HG02973 (cell line): Measurements from ENCODE around the gene KIN.
"Not testable (repeated sequence)": the region's sequence is repeated elsewhere in the genome, so short reads cannot be mapped to it uniquely, and the experiment has no call there.

ENCODE experiments used
- ATAC-seq: cut with Tn5 transposase; IDR thresholded peaks from one replicate; pipeline ENCODE4 v1.9.1; 2021; ENCODE audit warnings: moderate library complexity; ENCODE audit not compliant: unreplicated experiment

KIN gene

GRCh38 chr10:7738536-7739407 lies 49.0 kb downstream of the KIN start:
- no peak for ATAC-seq

GRCh38 chr10:7734821-7735220 lies 53.0 kb downstream of the KIN start:
- no peak for ATAC-seq

DNA sequence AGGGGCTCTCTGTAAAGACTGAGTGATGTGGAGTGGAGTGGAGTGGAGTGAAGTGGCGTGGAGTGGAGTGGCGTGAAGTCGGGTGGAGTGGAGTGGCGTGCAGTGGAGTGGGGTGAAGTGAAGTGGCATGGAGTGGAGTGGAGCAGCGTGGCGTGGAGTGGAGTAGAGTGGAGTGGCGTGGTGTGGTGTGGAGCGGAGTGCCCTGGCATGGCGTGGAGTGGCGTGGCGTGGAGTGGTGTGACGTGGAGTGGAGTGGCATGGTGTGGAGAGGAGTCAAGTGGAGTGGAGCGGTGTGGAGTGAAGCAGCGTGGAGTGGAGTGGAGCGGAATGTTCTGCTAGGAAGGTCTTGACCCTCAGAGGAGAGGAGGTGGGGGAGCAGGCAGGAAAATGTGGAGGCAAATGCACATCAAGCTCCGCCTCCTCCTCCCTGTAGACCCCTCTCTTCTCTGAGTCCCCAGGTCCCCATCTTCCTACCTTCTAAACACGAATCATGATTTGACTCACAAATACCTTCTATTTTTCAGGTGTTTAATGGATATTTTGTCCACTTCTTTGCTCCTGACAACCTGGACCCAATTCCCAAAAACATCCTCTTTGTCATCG lies 64.8 kb downstream of the KIN start:
- no peak for ATAC-seq

DNA sequence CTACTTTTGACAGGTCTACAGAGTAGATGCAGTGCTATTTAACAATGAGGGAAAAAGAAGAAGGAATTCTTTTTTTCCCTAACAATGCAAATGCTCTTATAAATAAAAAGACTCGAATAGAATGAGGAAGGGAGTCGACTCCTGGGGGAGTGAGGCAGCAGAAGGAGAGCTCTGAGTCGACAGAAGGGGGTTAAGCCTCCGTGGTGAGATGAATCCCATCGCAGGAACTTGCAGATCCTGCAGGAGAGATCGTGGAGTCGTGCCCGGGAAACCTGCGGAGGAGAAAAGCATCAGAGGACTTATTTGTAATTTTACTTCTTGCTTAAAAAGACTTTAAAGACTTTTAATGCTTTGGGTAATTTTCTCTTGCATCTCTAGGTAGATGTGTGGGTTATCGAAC lies 67.3 kb downstream of the KIN start:
- no peak for ATAC-seq

GRCh38 chr10:7718685-7719084 lies 69.1 kb downstream of the KIN start:
- no peak for ATAC-seq

DNA sequence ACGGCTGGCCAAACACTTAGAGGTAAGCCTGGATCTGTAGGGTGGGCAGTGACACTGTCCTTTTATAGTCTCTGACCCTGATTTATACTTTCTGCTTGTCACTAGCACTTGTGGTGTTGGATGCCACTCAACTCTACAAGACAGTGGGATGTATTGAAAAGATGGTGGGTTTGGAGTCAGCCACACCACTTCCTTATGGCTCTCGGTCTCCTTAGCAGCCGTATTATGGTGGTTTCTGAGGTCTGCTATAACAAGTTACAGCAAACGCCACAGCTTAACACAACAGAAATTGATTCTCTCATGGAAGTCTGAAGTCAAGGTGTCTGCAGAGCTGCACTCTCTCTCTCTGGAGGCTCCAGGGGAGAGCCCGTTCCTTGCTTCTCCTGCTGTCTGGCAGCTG lies 70.0 kb downstream of the KIN start:
- no peak for ATAC-seq

- no peak for ATAC-seq
These were observed 72.3 kb downstream of the KIN start for GRCh38 chr10:7715515-7715914.

DNA sequence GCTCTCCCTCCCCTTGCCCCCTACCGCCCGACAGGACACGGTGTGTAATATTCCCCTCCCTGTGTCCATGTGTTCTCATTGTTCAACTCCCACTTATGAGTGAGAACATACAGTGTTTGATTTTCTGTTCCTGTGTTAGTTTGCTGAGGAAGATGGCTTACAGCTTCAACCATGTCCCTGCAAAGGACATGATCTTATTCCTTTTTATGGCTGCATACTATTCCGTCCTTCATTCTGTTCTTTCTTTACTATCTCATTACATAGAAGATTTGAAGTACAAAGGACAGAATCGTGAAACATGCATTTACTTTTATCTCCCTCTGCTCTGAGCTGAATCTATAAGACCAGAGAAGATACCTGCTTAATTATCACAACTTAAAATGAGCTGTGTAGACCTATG lies 76.7 kb downstream of the KIN start:
- ATAC-seq = not testable (repeated sequence)

DNA sequence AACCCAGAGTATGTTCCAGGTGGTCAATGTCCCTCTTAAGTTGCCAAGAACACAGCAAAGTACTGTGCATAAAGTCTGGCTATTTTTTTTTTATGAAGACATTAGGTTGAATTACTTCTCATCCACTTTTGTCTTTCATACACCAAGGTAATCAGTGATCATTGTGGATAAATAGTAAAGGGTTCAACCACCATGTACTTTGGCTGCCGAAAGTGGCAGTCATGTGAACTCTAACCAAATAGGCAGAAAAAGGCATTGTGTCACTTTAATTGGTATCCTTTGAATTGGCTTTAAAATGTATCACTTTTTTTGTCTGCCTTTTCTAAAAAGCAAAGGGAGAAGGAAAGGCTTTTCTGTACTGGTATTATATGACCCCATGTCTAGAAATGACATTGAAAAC lies 77.3 kb downstream of the KIN start:
- ATAC-seq = no peak

- no peak for ATAC-seq
These were observed 79.0 kb downstream of the KIN start for GRCh38 chr10:7708832-7709231.

DNA sequence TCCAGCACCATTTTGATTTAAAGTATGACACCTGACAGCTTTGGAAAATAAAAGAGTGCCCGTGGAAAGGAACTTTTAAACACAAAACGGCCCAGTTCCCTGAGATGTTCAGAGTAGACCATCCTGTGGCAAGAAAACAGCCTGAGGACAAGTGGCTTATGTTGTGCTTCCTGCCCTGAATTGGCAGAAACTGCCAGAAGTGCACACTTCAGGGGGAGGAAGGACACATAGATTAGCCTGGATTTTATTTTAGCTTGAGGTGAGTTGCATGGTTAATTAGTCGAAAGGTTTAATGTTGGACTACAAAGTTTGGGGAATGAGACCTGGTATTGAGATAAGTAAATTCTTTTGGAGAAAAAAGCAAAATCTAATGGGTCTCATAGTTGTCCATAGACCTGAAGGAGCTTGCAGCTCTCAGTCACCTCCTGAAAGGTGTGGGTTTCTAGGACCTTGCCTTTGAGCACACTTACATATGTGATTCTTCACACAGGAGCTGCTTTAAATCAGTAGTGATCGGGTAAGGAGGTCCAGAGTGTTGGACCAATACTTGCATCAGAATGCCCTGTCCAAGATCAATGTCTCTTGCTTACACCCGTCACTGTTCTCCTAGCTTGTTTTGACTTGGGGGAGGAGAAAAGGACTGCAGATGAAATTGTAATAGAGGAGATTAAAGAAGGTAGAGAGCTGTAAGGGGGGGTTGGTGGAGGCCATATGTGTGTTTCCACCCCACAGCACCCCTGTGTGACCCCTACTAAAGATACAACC lies 79.8 kb downstream of the KIN start:
- no peak for ATAC-seq

GRCh38 chr10:7707102-7707501 lies 80.7 kb downstream of the KIN start:
- ATAC-seq = no peak

DNA sequence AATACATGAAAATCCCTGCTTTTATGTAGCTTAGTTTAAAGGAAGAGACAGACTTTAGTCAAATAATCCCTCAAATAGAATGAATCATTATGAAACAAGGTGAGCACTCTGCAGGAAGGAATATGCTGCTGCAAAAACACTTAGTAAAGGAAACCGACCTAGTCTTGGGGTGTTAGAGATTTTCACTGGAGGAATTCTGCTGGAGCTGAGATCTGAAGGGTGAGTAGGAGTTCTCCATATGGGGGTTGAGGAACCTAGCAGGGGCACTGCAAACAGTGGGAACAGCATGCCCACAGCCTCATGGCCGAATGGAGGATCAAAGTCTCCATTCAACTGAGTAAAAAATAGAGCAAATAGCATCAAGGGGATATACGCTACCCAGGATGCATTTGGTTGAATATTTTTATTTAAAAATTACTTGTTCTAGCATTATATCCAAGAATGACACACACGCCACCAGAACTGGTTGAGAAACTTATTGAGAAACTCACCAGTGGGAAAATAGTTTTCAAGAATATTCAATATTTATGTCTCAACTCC lies 81.2 kb downstream of the KIN start:
- no peak for ATAC-seq

DNA sequence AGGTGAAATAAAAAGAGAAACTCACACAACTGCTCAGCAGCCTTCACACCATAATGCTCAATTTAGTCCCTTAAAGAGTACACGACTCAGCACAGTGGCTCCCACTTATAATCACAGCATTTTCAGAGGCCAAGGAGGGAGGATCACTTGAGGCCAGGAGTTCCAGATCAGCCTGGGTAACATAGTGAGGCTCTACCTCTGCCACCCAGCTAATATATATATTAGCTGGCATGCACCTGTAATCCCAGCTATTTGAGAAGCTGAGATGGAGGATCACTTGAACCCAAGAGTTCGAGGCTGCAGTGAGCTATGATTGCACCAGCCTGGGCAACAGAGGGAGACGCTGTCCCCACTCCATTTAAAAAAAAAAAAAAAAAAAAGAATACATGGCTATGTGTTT lies 82.5 kb downstream of the KIN start:
- no peak for ATAC-seq

GRCh38 chr10:7704071-7705016 lies 83.4 kb downstream of the KIN start:
- ATAC-seq = no peak

DNA sequence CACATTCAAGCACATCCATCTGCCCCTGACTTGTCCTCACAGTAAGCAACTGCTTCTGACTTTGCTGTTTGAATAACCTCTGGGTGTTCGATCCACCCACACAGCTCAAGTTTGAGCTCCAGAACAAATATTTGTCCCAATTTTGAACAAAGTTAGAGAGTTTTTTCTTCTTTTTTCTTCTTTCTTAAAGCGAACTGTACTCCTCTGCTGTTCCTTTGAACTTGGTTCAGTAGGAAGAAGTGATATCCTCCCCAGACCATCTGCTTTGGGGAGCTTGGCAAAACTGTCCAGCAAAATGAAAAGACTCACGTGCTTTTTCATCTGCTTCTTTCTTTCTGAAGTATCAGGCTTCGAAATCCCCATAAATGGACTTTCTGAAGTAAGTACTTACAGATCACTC lies 84.7 kb downstream of the KIN start, which contains the start of gene ITIH2:
Gene ITIH2 (plus strand): TSS at position 177 of the 400 bp plus-strand sequence. CDS start 119 bp downstream, at position 296.
- ATAC-seq = no peak

- ATAC-seq = no peak
These were observed 85.4 kb downstream of the KIN start for GRCh38 chr10:7702288-7702812.

DNA sequence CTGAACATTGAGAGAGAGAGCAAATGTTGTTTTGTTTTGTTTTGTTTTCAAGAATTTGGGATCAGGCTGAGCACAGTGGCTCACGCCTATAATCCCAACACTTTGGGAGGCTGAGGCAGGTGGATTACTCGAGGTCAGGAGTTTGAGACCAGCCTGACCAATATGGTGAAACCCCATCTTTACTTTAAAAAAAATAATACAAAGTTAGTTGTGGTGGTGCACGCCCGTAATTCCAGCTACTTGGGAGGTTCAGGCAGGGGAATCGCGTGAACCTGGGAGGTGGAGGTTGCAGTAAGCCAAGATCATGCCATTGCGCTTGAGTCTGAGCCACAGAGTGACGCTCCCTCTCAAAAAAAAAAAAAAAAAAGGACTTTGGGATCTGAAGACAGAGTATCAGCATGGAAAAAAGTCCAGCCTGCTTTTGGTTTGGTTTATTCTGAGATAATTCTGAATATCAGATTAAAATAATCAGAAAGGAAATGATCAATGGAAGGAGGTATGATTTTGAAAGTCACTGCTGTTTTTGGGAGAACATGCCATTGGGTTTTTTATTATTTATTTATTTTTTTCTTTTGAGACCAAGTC lies 86.5 kb downstream of the KIN start:
- no peak for ATAC-seq
